HG03354 (cell line): ENCODE data around the gene RANBP3.
A peak's percentile ranks its signal among the peaks of the same experiment; 100 is the strongest.

Source experiments
- ATAC-seq: cut with Tn5 transposase; IDR thresholded peaks from one replicate; pipeline ENCODE4 v1.9.1; 2021; ENCODE audit warnings: mild to moderate bottlenecking; ENCODE audit not compliant: unreplicated experiment, poor library complexity, severe bottlenecking

Gene RANBP3

DNA sequence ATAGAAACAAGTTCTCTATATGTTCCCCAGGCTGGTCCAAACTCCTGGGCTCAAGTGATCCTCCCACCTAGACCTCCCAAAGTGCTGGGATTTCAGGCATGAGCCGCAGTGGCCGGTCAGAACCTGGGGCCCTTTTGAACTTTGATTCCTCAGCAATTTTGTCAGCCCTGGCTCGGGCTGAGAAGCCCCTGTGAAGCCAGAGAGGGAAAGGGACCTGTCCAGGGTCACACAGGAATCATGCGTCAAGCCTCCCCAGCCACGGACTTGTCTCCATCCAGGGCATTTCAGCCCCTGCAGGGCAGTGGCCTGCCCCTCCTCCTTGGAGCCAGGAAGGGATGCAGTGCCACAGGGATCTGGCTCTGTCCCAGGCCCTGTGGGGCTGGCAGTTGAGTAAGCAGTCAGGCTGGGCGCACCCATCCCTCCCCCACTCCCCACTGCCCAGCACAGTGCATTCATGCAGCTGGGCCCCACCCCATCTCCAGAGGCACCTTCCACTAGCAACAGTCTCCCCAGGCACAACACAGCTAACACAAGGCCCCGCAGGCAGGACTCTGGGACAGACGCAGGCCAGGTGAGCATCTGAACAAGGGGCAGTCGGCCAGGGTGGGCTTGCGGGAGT is 64.1 kb downstream of the RANBP3 start, which contains the start of gene CAPS:
TSS of gene CAPS (plus strand) at position 516 of the 619 bp plus-strand sequence. CDS start 153 bp downstream, outside the sequence.
- ATAC-seq: no peak

- no peak for ATAC-seq
Observed at GRCh38 chr19:5911366-5911765, 66.6 kb downstream of the RANBP3 start.

GRCh38 chr19:5910638-5910907 is 67.4 kb downstream of the RANBP3 start:
- no peak for ATAC-seq

- ATAC-seq: no peak
Observed at GRCh38 chr19:5908773-5909442, 69.0 kb downstream of the RANBP3 start.

GRCh38 chr19:5907241-5907640 is 70.7 kb downstream of the RANBP3 start:
- ATAC-seq: no peak

DNA sequence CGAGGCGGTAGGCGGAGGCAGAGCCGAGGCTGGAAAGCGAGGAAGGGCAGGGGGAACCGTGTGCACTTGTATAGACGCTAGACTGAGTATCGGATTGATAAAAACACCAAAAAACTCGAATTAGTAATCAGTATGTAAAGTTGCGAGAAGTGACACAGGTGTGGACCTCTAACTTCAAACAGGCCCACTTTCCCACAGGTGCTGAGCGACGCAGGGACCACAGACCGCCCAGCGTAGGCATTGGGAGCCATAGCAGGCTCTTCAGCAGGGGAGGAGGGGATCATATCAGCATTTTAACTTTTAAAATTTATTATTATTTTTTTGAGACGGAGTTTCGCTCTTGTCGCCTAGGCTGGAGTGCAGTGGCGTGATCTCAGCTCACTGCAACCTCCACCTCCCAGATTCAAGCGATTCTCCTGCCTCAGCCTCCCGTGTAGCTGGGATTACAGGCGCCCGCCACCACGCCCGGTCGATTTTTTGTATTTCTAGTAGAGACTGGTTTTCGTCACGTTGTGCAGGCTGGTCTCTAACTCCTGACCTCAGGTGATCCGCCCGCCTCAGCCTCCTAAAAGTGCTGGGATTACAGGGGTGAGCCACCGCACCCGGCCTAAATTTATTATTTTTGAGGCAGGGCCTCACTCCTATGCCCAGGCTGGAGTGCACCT is 72.7 kb downstream of the RANBP3 start:
- no peak for ATAC-seq

- peak; percentile 80 for ATAC-seq
Observed at GRCh38 chr19:5904352-5905113, 73.4 kb downstream of the RANBP3 start, which contains the start of gene VMAC. VMAC (plus strand) TSS chr19:5904872; CDS start chr19:5904891, 19 bp downstream.

GRCh38 chr19:5903624-5904351 is 74.2 kb downstream of the RANBP3 start, which contains the start of gene NDUFA11:
NDUFA11 (minus strand) TSS chr19:5903790; CDS start chr19:5903708, 82 bp downstream.
- peak; percentile 41 for ATAC-seq

DNA sequence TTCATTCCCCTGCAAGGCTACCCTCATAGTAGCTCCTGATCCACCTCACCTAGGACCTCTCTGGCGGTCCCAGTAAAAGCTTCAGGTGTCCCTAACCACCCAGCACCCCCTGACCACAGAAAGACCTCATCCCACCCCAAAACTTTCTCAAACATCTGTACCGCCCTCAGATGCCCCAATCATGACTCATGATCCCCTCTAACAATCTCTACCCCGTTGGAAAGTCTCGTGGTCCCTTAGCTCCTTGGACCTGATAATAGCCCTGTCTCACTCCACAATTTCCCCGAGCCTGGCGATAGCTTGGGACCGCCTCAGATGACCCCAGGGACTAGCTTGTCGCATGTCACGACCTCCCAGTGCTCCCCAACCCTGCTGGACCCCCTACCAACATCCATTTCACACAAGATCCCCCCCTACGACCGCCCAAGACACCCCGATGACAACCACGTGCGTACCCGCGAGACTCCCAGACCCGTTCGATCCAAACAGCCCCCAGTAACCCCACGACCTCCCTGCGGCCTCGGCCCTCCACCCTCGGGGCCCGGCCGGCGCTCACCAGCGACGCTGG is 74.8 kb downstream of the RANBP3 start:
- ATAC-seq: no peak

DNA sequence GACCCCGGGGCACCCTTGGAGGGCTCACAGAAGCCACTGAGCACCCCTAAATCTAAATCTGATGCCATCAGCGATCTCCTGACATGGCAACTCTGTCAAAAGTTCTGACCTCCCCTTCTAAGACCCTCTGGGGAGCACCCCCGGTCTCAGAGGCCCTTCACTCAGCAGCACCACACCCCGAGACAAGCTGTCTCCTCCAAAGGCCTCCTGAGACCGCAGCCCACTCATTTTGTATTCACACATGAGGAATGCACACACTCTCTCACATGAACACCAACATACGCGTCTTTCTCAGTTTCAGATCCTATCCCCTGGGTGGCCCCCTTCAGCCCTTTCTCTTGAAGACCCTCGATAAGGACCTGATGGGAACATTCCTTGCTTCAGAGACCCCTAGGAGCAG is 77.0 kb downstream of the RANBP3 start:
- no peak for ATAC-seq

- no peak for ATAC-seq
Observed at GRCh38 chr19:5899728-5900526, 78.0 kb downstream of the RANBP3 start.

GRCh38 chr19:5897189-5897969 is 80.6 kb downstream of the RANBP3 start:
- no peak for ATAC-seq

DNA sequence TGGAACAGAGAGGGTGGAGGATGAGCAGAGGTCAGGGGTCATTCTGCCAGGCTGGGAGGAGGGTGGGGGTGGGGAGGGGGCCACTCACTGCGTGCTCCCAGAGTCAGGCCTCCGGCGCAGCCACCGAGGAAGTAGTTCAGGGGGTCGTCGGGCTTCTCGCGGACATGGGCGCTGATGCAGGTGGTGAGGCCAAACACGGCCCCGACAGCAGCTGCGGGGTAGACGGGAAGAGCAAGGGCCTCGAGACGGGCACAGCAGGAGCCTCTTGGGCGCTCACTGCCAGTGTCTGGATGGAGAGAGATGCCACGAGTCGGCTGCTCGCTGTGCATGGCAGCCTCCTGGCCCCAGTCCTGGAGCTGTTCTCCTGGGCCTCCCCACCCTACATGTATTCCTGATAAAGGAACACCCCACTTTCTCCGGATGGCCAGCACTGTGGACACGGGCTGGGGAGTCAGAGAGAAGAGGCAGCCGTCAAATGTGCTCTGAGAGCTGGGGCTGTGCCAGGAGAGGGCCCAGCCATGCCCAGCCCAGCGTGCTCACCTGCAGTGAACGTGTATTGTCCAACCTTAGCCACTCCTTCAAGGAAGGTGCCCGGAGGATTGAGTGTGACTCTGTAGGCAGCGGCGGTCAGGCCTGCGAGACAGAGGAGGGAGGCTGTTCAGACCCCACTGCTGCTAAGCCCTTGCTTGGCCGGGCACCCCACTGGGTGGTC is 81.4 kb downstream of the RANBP3 start:
- no peak for ATAC-seq

GRCh38 chr19:5895890-5896289 is 82.0 kb downstream of the RANBP3 start:
- no peak for ATAC-seq

DNA sequence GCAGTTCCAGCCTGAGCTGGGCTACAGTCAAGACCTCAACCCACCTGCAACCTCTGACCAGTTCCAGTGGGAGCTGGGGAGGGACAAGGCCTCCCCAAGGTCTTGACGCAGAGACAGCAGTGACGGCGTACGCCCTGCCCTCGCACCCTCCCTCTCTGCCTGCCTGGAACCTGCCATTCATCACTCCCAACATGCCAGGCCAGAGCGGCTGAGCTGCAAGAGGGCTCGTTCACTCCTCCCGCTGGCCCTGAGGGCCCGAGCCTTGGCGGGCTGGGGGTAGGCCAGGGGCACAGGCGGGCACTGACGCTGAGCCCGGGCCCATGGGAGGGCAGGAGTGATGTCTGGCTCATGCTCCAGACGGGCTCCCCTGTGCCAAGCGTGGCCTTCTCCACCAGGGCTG is 82.5 kb downstream of the RANBP3 start:
- ATAC-seq: no peak

DNA sequence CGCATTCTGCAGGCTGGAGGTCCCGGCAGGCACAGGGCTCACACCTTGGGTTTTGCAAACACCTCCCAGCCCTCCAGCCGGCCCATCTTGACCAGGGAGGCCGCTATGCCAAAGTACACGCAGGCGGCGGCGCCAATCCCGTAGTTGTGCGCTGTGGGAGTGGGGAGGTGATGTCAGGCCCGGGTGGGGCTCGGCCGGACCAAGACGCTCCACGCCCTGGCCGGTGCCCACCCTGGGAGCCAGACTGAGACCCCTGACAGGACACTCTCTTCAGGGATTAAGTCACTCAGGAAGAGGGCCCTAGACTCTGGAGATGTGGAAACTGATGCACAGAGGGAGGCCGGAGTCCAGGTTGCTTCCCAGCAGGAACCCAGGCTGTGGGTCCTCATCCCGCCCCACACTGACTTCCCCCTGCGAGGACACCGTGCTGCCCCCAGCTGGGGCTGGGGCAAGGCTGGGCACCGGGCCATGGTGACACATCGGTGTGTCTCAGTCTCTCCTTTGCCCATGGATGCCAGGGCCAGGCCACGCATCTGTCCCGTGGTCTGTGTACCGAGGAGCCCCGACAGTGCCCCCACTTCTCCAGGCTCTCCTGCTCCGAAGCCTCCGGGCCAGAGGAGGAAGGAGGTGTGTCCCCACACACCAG is 83.1 kb downstream of the RANBP3 start:
- ATAC-seq: no peak
